Measurements from ENCODE around the gene TRPM7. TPM values are rescaled to one million over a fixed set of nuclear protein-coding genes. Genes with fewer than 3 reads are reported as not detected.
"Not testable (repeated sequence)": the region's sequence is repeated elsewhere in the genome, so short reads cannot be mapped to it uniquely, and the experiment has no call there.

The TRPM7 gene
- total RNA-seq, 1 donor from 2014 or later, result 59.2 TPM

- DNase-seq (ENCODE audit: low read depth) (no peak), FAIRE-seq (no peak)
- Histone ChIP-seq H3K27me3 (ENCODE audit: control insufficient read depth, insufficient read depth, low read length) (no peaks in the 10 kb centered on the region), H3K36me3 (ENCODE audit: control insufficient read depth, insufficient read depth, low read length) (peaks cover 6% of the 10 kb centered on the region), H3K4me3 (ENCODE audit: low read depth, low read length) (no peak overlapping the region)
- TF ChIP-seq CTCF (IDR thresholded peaks at IDR 0.05; ENCODE audit: insufficient read depth, low read length, severe bottlenecking), result no peak
Measured at GRCh38 chr15:50594311-50594710, 92.3 kb downstream of the TRPM7 start.

GRCh38 chr15:50593761-50594160, 92.8 kb downstream of the TRPM7 start:
- Histone ChIP-seq H3K4me3 (ENCODE audit: low read depth, low read length) (no peak overlapping the region), H3K27me3 (ENCODE audit: control insufficient read depth, insufficient read depth, low read length) (no peaks in the 10 kb centered on the region), H3K36me3 (ENCODE audit: control insufficient read depth, insufficient read depth, low read length) (peaks cover 7% of the 10 kb centered on the region)
- DNase-seq (ENCODE audit: low read depth) (no peak), FAIRE-seq (no peak)
- no peak for TF ChIP-seq CTCF (IDR thresholded peaks at IDR 0.05; ENCODE audit: insufficient read depth, low read length, severe bottlenecking)

GRCh38 chr15:50590288-50590687, 96.3 kb downstream of the TRPM7 start:
- FAIRE-seq (no peak), DNase-seq (ENCODE audit: low read depth) (no peak)
- no peak overlapping the region for H3K4me3 ChIP-seq (ENCODE audit: low read depth, low read length)
- no peaks in the 10 kb centered on the region for H3K27me3 ChIP-seq (ENCODE audit: control insufficient read depth, insufficient read depth, low read length)
- peaks cover 7% of the 10 kb centered on the region for H3K36me3 ChIP-seq (ENCODE audit: control insufficient read depth, insufficient read depth, low read length)
- no peak for TF ChIP-seq CTCF (IDR thresholded peaks at IDR 0.05; ENCODE audit: insufficient read depth, low read length, severe bottlenecking)

GRCh38 chr15:50577492-50577891, 109.1 kb downstream of the TRPM7 start:
- DNase-seq (ENCODE audit: low read depth), result no peak
- Histone ChIP-seq H3K36me3 (ENCODE audit: control insufficient read depth, insufficient read depth, low read length) (peaks cover 6% of the 10 kb centered on the region), H3K27me3 (ENCODE audit: control insufficient read depth, insufficient read depth, low read length) (no peaks in the 10 kb centered on the region), H3K4me3 (ENCODE audit: low read depth, low read length) (no peak overlapping the region)
- no peak for FAIRE-seq
- TF ChIP-seq CTCF (IDR thresholded peaks at IDR 0.05; ENCODE audit: insufficient read depth, low read length, severe bottlenecking), result no peak

GRCh38 chr15:50576166-50576565, 110.4 kb downstream of the TRPM7 start:
- FAIRE-seq (no peak), DNase-seq (ENCODE audit: low read depth) (no peak)
- H3K36me3 ChIP-seq (ENCODE audit: control insufficient read depth, insufficient read depth, low read length), result peaks cover 5% of the 10 kb centered on the region
- no peak overlapping the region for H3K4me3 ChIP-seq (ENCODE audit: low read depth, low read length)
- TF ChIP-seq CTCF (IDR thresholded peaks at IDR 0.05; ENCODE audit: insufficient read depth, low read length, severe bottlenecking), result no peak
- no peaks in the 10 kb centered on the region for H3K27me3 ChIP-seq (ENCODE audit: control insufficient read depth, insufficient read depth, low read length)

- not testable (repeated sequence) for FAIRE-seq; DNase-seq (ENCODE audit: low read depth); H3K4me3 ChIP-seq (ENCODE audit: low read depth, low read length); H3K36me3 ChIP-seq (ENCODE audit: control insufficient read depth, insufficient read depth, low read length); H3K27me3 ChIP-seq (ENCODE audit: control insufficient read depth, insufficient read depth, low read length)
Measured at GRCh38 chr15:50573842-50574241, 112.8 kb downstream of the TRPM7 start.
